ENCODE data around the gene ZNF692. TPM values are rescaled to one million over a fixed set of nuclear protein-coding genes. Genes with fewer than 3 reads are reported as not detected.

Gene ZNF692
- 10 to 100 TPM; 27.4 to 47.7 (median 35.4) TPM for total RNA-seq
- polyA plus RNA-seq: 10 to 100 TPM; 13.2 to 47.4 TPM
- long read RNA-seq, donor 1, transcript ZNF692-201 (12 exons, 1,931 nt): major isoform, 40 of 147 reads
- long read RNA-seq, donor 1, transcript ZNF692-221 (2 exons, 1,031 nt): minor isoform, 7 of 147 reads
- long read RNA-seq, donor 1, partial matches to known transcripts: 13 of 147 reads
- long read RNA-seq, donor 1, other reads (novel, unspliced or antisense): 86 of 147 reads
- long read RNA-seq, donor 2, partial matches to known transcripts: 0 of 5 reads
- long read RNA-seq, donor 2, other reads (novel, unspliced or antisense): 0 of 5 reads
- long read RNA-seq, donor 3, transcript ZNF692-201 (12 exons, 1,931 nt): major isoform, 5 of 31 reads
- long read RNA-seq, donor 3, partial matches to known transcripts: 4 of 31 reads
- long read RNA-seq, donor 3, other reads (novel, unspliced or antisense): 21 of 31 reads

GRCh38 chr1:248858891-248859889 is at the start of gene ZNF692:
Gene ZNF692, minus strand, starts transcription at chr1:248859085. Its CDS starts 776 bp downstream, at chr1:248858309.
- peaks cover 19% of the 10 kb centered on the region for H3K4me1 ChIP-seq (ENCODE audit: insufficient read depth)
- 6% methylated on average over 62 of the region's 62 CpGs for WGBS, 3 donors
- H3K9me3 ChIP-seq: no peaks in the 10 kb centered on the region
- H3K27ac ChIP-seq: peak within 1 kb of the TSS; percentile 71 to 76
- no peaks in the 10 kb centered on the region for H3K36me3 ChIP-seq
- no peak for TF ChIP-seq EP300 (IDR thresholded peaks at IDR 0.05)
- TF ChIP-seq CTCF (IDR thresholded peaks at IDR 0.05): no peak
- peak; percentile 78 for TF ChIP-seq POLR2A (IDR thresholded peaks at IDR 0.05)
- no peaks in the 10 kb centered on the region for H3K27me3 ChIP-seq
- peak within 1 kb of the TSS; percentile 61 for H3K4me3 ChIP-seq
- DNase-seq: peak; percentile 95 to 96 (median 96)
- intact Hi-C loops (cut with DNase I): loop anchor here in 1 of 4 donors (2.0 kb wide), 1 partner anchor 20 kb away; the partner anchor contains the start of gene ZNF672

GRCh38 chr1:248906753-248907661 is 48.1 kb upstream of the ZNF692 start:
- peaks cover 3% of the 10 kb centered on the region for H3K4me1 ChIP-seq (ENCODE audit: insufficient read depth)
- no peak for DNase-seq
- intact Hi-C loops (cut with DNase I): no loop called here
- 12 to 13% (median 12%) methylated on average over 18 of the region's 18 CpGs for WGBS, 3 donors
- H3K9me3 ChIP-seq: no peaks in the 10 kb centered on the region
- no peaks in the 10 kb centered on the region for H3K27me3 ChIP-seq
- TF ChIP-seq CTCF (IDR thresholded peaks at IDR 0.05): no peak
- no peak for TF ChIP-seq EP300 (IDR thresholded peaks at IDR 0.05)
- TF ChIP-seq POLR2A (IDR thresholded peaks at IDR 0.05): peak; percentile 7
- peak overlapping the region; percentile 56 to 86 for H3K27ac ChIP-seq
- peak overlapping the region; percentile 84 for H3K4me3 ChIP-seq
- H3K36me3 ChIP-seq: no peaks in the 10 kb centered on the region

- intact Hi-C loops (cut with DNase I): no loop called here
- DNase-seq: peak; percentile 93 to 97 (median 97)
- Histone ChIP-seq H3K36me3 (no peaks in the 10 kb centered on the region), H3K4me1 (ENCODE audit: insufficient read depth) (peaks cover 3% of the 10 kb centered on the region), H3K27ac (peak within 1 kb of the TSS; percentile 82 to 93), H3K4me3 (peak within 1 kb of the TSS; percentile 84), H3K27me3 (no peaks in the 10 kb centered on the region), H3K9me3 (no peaks in the 10 kb centered on the region)
- peak; percentile 37 for TF ChIP-seq EP300 (IDR thresholded peaks at IDR 0.05)
- TF ChIP-seq CTCF (IDR thresholded peaks at IDR 0.05): peak; percentile 57 to 82 (median 76)
- peak; percentile 93 for TF ChIP-seq POLR2A (IDR thresholded peaks at IDR 0.05)
- WGBS, 3 donors: 0 to 1% (median 1%) methylated on average over 49 to 80 of the region's 80 CpGs
These were observed 47.3 kb upstream of the ZNF692 start, which contains the start of gene PGBD2 for GRCh38 chr1:248906009-248906752. Gene PGBD2, plus strand, starts transcription at chr1:248906235. Its CDS starts 7,628 bp downstream, at chr1:248913863.

Data from ovary (tissue), 10 donors.